Measurements from ENCODE around the gene KRT7.

Gene KRT7

GRCh38 chr12:52258335-52258901, 25.4 kb downstream of the KRT7 start:
- no peak for DNase-seq

GRCh38 chr12:52259657-52260243, 26.7 kb downstream of the KRT7 start:
- DNase-seq: no peak

GRCh38 chr12:52260361-52261207, 27.5 kb downstream of the KRT7 start:
- no peak for DNase-seq

- no peak for DNase-seq
Observed at GRCh38 chr12:52261208-52261484, 28.1 kb downstream of the KRT7 start.

GRCh38 chr12:52262286-52262685, 29.2 kb downstream of the KRT7 start:
- no peak for DNase-seq

- DNase-seq: no peak
Observed at GRCh38 chr12:52263761-52264434, 30.9 kb downstream of the KRT7 start.

GRCh38 chr12:52264435-52264825, 31.4 kb downstream of the KRT7 start:
- DNase-seq: no peak

- no peak for DNase-seq
Observed at GRCh38 chr12:52266514-52266913, 33.5 kb downstream of the KRT7 start.

GRCh38 chr12:52267266-52267665, 34.2 kb downstream of the KRT7 start:
- no peak for DNase-seq

- no peak for DNase-seq
Observed at GRCh38 chr12:52267699-52268098, 34.7 kb downstream of the KRT7 start.

- DNase-seq: no peak
Observed at GRCh38 chr12:52268212-52268611, 35.2 kb downstream of the KRT7 start.

- DNase-seq: no peak
Observed at GRCh38 chr12:52270541-52271070, 37.6 kb downstream of the KRT7 start.

GRCh38 chr12:52271158-52271557, 38.1 kb downstream of the KRT7 start:
- no peak for DNase-seq

- DNase-seq: no peak
Observed at GRCh38 chr12:52274521-52275120, 41.6 kb downstream of the KRT7 start, which contains the start of gene KRT86. TSS of gene KRT86 (plus strand) at chr12:52274645. CDS start at chr12:52301917, 27,272 bp downstream.

- no peak for DNase-seq
Observed at GRCh38 chr12:52275686-52276085, 42.6 kb downstream of the KRT7 start.

GRCh38 chr12:52277486-52278245, 44.6 kb downstream of the KRT7 start:
- no peak for DNase-seq

GRCh38 chr12:52278575-52279421, 45.8 kb downstream of the KRT7 start:
- no peak for DNase-seq

GRCh38 chr12:52279422-52280318, 46.6 kb downstream of the KRT7 start:
- DNase-seq: no peak

- no peak for DNase-seq
Observed at GRCh38 chr12:52280319-52280795, 47.3 kb downstream of the KRT7 start.
